Activated T-helper 17 cell treated with anti-CD3 and anti-CD28 coated beads, Interleukin-2, amount 50 U/mL, for 72 hours (primary cell): ENCODE measurements around the gene RBM33. TPM values are rescaled to one million over a fixed set of nuclear protein-coding genes. Genes with fewer than 3 reads are reported as not detected.
A peak's percentile ranks its signal among the peaks of the same experiment; 100 is the strongest.

Experiments used
- ATAC-seq: fragments of 150-1000 bp; cut with Tn5 transposase; replicated peaks from 2 replicates; pipeline ENCODE4 v1.10.0; 2021; ENCODE audit warnings: mild to moderate bottlenecking, moderate library complexity
- H3K27ac Mint-ChIP-seq: one replicate; pipeline ENCODE4 v1.8.0; 2022; ENCODE audit warnings: mixed read lengths
- H3K27me3 Mint-ChIP-seq: one replicate; pipeline ENCODE4 v1.8.0; 2022; ENCODE audit warnings: mixed read lengths
- H3K36me3 Mint-ChIP-seq: one replicate; pipeline ENCODE4 v1.8.0; 2022; ENCODE audit warnings: low read depth, mild to moderate bottlenecking, mixed read lengths
- H3K4me1 Mint-ChIP-seq: one replicate; pipeline ENCODE4 v1.8.0; 2022; ENCODE audit warnings: mixed read lengths
- H3K4me3 Mint-ChIP-seq: one replicate; pipeline ENCODE4 v1.8.0; 2022; ENCODE audit warnings: mild to moderate bottlenecking, mixed read lengths
- H3K9me3 Mint-ChIP-seq: one replicate; pipeline ENCODE4 v1.8.0; 2022; ENCODE audit warnings: mixed read lengths
- total RNA-seq, 2 donors: library from RNA; stranded (reverse); gene quantifications; one replicate each; pipeline ENCODE4 v1.2.3, GENCODE V29; 2022

The RBM33 gene
- total RNA-seq, 2 donors from 2014 or later, result 79.6 to 114 TPM

DNA sequence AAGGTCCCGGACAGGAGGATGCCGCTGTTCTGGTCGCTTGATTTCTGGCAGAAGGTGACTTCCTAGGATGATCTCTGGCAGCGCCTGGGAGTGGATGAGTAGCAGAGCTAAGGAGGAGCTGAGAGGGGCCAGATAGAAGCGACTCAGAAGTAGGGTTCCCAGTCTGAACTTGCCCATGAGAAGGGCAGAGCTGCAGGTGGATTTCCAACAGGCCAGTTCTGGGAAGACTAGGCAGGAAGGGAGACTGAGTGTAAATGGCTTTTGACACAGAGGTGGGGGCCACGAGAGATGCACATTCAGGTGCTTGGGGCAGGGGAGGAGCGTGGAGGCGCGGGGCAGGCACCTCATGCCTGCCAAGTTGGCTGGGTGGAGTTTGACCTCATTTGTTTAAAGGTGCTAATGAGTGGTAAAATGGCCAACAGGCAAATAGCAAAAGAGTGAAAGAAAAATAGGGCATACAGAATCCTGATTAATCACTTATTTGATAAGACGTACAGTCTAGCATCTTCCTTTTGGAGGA lies 109.0 kb downstream of the RBM33 start:
- peak overlapping the region; percentile 65 for H3K27ac Mint-ChIP-seq
- peaks cover 51% of the 10 kb centered on the region for H3K4me1 Mint-ChIP-seq
- no peak for ATAC-seq
- peaks cover 81% of the 10 kb centered on the region for H3K36me3 Mint-ChIP-seq
- H3K4me3 Mint-ChIP-seq, result peak overlapping the region; percentile 29
- no peaks in the 10 kb centered on the region for H3K27me3 Mint-ChIP-seq
- no peaks in the 10 kb centered on the region for H3K9me3 Mint-ChIP-seq

DNA sequence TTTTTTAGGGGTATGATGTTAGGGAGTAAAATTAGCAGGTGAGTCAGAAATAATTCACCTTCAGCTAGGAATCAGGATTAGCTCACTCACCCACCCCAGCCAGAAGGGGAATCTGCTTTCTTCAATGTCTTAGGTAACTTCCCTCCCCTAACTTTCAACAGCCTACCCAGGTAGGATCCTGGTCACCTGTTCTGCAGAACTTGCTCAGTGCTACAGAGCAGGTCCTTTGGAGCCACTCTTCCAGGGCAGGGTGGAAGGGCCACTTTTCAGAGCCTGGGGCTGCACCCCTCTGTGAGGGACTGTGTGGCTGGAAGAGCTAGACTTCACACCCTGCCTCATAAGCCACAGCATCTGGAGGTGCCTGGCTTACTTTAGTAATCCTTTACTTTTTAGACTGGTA lies 109.7 kb downstream of the RBM33 start:
- Mint-ChIP-seq H3K27ac (peak overlapping the region; percentile 65), H3K9me3 (no peaks in the 10 kb centered on the region), H3K27me3 (no peaks in the 10 kb centered on the region), H3K4me1 (peaks cover 47% of the 10 kb centered on the region), H3K36me3 (peaks cover 80% of the 10 kb centered on the region), H3K4me3 (no peak overlapping the region)
- ATAC-seq, result peak; percentile 23

DNA sequence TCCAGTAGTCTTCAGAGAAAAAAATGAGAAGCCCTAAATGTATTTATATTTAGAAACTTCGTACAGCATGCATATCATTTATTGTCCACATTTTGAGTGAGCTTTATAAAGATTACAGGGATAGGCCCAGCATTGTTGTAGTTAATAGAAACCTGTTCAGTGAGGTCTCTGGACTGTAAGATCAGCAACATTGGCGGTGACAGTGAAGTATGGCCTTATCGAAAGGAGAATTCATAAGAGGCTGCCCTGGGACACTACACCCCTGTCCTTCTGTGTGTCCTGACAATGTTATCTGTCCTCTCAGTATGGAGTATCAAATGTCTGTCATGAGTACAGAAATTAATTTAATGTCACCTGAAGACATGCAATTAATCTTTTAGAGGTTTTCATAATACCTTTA lies 110.6 kb downstream of the RBM33 start:
- Mint-ChIP-seq H3K36me3 (peaks cover 80% of the 10 kb centered on the region), H3K4me1 (peaks cover 44% of the 10 kb centered on the region), H3K27ac (peak overlapping the region; percentile 65), H3K4me3 (no peak overlapping the region), H3K9me3 (no peaks in the 10 kb centered on the region), H3K27me3 (no peaks in the 10 kb centered on the region)
- ATAC-seq, result no peak

DNA sequence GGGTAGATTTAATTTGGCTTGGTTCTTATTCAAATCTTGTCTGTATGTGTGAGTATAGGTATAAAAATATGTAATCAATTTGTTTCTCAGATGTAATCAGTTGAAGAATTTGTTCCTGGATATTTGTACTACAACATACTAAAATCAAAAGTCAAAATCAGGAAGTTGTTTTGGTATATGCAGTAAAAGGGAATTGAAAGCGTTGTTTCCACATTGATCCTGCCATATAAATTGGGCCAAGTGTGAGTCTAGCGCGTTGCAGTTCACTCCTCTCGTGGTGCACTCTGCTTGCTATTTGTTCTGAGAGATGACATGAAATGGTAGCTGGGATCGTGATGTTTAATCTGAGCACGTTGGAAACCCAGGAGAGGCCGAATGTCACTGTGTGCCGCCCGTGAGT lies 111.9 kb downstream of the RBM33 start:
- Mint-ChIP-seq H3K4me1 (peaks cover 46% of the 10 kb centered on the region), H3K36me3 (peaks cover 84% of the 10 kb centered on the region), H3K9me3 (no peaks in the 10 kb centered on the region), H3K4me3 (no peak overlapping the region), H3K27ac (peak overlapping the region; percentile 32), H3K27me3 (no peaks in the 10 kb centered on the region)
- no peak for ATAC-seq

DNA sequence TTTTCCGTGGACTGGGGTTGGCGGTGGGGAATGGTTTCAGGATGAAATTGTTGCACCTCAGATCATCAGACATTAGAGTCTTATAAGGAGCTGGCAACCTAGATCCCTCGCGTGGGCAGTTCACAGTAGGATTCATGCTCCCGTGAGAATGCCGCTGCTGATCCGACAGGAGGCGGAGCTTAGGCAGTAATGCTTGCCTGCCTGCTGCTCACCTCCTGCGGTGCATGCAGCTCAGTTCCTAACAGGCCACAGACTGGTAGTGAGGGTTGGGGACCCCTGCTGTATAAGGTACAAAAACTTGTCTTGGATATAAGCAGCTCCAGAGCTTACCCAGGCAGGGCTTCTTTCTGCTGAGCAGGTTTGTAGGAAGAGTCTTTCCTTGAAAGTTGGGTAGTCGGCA lies 113.9 kb downstream of the RBM33 start:
- Mint-ChIP-seq H3K4me3 (no peak overlapping the region), H3K27me3 (no peaks in the 10 kb centered on the region), H3K36me3 (peaks cover 81% of the 10 kb centered on the region), H3K9me3 (no peaks in the 10 kb centered on the region), H3K4me1 (peaks cover 43% of the 10 kb centered on the region), H3K27ac (peak overlapping the region; percentile 15)
- ATAC-seq, result no peak

DNA sequence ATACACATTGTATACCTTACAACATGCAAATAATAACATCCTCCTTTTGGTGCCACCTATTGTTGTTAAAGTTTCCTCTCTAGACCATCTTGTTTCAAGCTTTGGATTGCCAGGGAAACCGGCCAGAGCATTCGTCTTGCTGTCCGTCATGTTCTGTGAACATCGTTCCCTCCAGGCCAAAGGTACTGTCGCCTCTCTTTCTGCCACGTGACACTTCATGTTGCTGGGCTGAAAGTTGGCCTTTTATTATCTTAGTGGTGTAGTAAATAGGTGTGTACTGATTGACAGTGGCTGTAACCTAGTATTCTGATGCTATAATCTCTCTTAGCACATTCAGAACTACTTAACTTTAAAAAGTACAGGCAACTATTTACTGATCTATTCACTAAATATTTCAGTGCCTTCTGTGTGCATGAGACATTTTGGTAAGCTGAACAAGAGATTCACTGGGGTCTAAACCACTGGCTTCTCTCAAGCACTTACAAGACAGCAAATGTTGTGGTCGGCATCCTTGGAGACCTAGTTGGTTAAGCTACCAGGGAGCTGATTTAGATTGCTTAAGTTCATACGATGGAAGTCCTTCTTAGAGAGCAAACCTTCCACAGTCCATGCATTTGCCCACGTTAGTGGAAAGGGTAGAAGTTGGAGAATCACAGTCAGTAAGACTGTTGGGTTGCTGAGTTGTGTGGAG lies 115.4 kb downstream of the RBM33 start:
- Mint-ChIP-seq H3K27ac (no peak overlapping the region), H3K9me3 (no peaks in the 10 kb centered on the region), H3K4me3 (no peak overlapping the region), H3K36me3 (peaks cover 82% of the 10 kb centered on the region), H3K27me3 (no peaks in the 10 kb centered on the region), H3K4me1 (peaks cover 43% of the 10 kb centered on the region)
- ATAC-seq, result no peak

DNA sequence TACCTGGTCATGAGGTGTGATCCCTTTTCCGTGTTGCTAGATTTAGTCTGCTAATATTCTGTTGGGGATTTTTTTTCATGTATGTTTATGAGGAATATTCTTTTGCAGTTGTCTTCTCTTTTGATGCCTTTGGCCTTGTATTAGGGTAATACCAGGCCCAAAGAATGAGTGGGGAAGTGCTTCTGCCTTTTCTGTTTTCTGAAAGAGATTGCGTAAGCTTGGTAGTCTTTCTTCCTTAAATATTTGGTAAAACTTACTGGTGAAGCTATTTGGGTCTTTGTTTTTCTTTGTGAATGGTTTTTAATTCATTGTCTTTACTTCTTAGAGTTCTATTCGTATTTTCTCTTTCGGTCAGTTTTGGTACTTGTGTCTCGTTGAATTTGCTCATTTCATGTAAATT lies 116.7 kb downstream of the RBM33 start:
- no peak for ATAC-seq
- H3K9me3 Mint-ChIP-seq, result no peaks in the 10 kb centered on the region
- peak overlapping the region; percentile 99 for H3K27ac Mint-ChIP-seq
- H3K36me3 Mint-ChIP-seq, result peaks cover 87% of the 10 kb centered on the region
- H3K4me1 Mint-ChIP-seq, result peaks cover 43% of the 10 kb centered on the region
- H3K4me3 Mint-ChIP-seq, result no peak overlapping the region
- H3K27me3 Mint-ChIP-seq, result no peaks in the 10 kb centered on the region

DNA sequence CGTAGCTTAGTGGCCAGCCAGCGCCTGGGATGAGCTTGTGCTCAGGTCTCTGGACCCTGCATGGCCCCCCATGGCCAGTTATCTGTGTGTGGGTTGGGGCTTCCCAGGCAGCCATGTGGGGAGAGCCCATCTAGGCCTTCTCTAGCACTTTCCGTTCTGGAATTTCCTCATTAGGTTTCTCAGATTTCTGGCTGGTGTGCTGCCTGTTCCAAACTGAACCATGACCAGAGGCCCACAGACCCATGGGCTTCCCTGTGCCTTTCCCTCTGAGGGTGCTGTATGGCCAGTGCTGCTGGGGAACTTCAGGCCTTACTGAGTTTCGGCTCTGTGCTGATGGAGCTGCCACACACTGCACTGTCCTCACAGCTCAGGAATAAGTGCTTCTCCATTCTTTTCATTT lies 117.6 kb downstream of the RBM33 start:
- peak overlapping the region; percentile 93 for H3K4me3 Mint-ChIP-seq
- no peaks in the 10 kb centered on the region for H3K27me3 Mint-ChIP-seq
- ATAC-seq, result no peak
- peaks cover 43% of the 10 kb centered on the region for H3K4me1 Mint-ChIP-seq
- peak overlapping the region; percentile 99 for H3K27ac Mint-ChIP-seq
- no peaks in the 10 kb centered on the region for H3K9me3 Mint-ChIP-seq
- peaks cover 87% of the 10 kb centered on the region for H3K36me3 Mint-ChIP-seq

DNA sequence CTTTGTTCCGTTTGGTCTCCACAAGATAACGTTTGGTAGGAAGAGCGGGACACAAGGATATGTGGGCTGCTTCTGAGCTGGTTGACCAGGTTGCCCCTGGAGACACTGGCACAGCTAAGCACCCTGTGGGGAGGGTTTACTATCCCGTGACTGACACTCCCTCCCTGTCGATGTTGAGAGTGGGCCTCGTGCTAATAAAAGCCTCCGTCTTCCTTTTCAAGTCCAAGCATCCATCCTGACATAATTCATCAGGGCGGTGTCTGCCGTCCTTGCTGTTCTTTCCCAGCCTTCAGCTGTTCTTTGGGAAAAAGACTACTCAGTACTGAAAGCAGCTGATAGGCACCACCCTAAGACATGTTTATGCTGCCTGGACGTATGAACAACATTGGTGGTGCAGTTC lies 118.2 kb downstream of the RBM33 start:
- Mint-ChIP-seq H3K9me3 (no peaks in the 10 kb centered on the region), H3K36me3 (peaks cover 87% of the 10 kb centered on the region), H3K4me3 (peak overlapping the region; percentile 93), H3K27me3 (no peaks in the 10 kb centered on the region), H3K27ac (peak overlapping the region; percentile 99), H3K4me1 (peaks cover 39% of the 10 kb centered on the region)
- ATAC-seq, result no peak

DNA sequence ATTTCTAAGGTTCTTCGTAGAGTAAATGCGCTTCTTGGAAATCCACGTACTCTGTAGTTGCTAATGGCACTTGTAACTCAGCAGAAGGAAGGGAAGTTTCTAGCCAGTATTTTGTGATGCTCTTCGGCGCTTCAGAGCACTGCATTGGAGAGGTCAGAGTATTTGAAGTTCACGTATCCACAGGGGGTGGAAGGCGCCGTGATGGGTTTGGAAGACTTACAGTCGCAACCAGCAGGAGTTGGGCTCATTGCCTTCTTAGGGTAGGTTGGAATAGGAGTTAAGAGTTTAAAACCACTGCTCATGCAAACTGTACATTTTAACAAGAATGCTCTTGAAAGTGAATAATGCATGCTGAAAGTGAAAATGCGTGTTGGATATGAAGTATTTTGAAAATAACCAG lies 118.7 kb downstream of the RBM33 start:
- Mint-ChIP-seq H3K9me3 (no peaks in the 10 kb centered on the region), H3K27me3 (no peaks in the 10 kb centered on the region), H3K4me1 (peaks cover 40% of the 10 kb centered on the region), H3K4me3 (peak overlapping the region; percentile 93), H3K36me3 (peaks cover 90% of the 10 kb centered on the region), H3K27ac (peak overlapping the region; percentile 99)
- ATAC-seq, result no peak

DNA sequence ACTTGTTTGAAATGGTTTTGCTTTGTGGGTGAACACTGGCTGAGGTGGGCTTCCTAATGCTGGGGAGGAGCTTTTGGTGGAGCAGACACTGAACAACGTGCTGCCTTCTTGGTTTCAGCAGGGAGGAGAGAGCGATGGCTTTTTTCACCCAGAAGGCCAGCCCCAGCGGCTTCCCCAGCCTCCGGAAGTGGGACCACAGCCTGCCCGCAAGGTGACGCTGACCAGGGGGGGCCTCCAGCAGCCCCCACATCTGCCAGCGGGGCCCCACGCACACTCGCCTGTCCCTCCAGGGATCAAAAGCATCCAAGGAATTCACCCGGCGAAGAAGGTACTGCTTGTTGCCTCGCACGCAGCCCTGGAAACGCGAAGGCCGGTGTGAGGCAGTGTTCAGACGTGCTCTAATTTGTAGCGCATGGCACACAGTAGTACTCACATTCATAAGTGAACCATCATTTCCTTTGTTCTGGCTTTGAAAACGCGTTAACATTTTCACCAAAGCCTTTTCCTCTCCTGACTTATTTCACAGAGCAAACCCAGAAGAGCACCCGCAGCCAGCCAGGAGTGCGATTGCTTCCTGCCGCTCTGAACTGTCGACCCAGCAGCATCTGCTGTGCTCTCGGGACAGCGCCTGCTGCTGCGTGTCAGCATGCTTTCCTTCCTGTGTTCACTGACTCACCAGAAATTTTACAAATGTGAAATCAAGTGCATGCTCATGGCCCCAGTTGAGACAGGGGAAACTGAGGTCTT lies 119.4 kb downstream of the RBM33 start:
- Mint-ChIP-seq H3K27me3 (no peaks in the 10 kb centered on the region), H3K4me1 (peaks cover 44% of the 10 kb centered on the region), H3K36me3 (peaks cover 90% of the 10 kb centered on the region), H3K27ac (peak overlapping the region; percentile 99), H3K9me3 (no peaks in the 10 kb centered on the region), H3K4me3 (peak overlapping the region; percentile 93)
- ATAC-seq, result peak; percentile 86

DNA sequence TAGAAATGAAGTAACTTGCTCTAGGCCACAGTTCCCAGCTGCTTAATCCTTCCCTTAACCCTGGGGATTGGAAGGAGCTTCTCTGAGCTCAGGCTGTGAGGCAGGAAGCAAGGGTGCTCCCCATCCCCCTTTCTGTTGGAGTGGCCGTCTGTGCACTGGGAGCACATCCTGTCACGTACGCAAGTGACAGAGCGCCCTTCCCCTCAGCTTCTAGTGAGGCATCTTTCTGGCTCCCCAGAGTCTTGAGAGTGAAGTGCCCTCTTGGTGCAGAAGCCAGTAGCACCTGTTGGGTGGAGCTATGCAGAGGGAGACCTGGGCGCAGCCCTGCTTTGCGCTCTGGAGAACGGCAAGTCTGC lies 120.0 kb downstream of the RBM33 start:
- peak overlapping the region; percentile 99 for H3K27ac Mint-ChIP-seq
- H3K36me3 Mint-ChIP-seq, result peaks cover 92% of the 10 kb centered on the region
- peaks cover 45% of the 10 kb centered on the region for H3K4me1 Mint-ChIP-seq
- peak overlapping the region; percentile 93 for H3K4me3 Mint-ChIP-seq
- no peaks in the 10 kb centered on the region for H3K27me3 Mint-ChIP-seq
- peak; percentile 82 for ATAC-seq
- no peaks in the 10 kb centered on the region for H3K9me3 Mint-ChIP-seq

DNA sequence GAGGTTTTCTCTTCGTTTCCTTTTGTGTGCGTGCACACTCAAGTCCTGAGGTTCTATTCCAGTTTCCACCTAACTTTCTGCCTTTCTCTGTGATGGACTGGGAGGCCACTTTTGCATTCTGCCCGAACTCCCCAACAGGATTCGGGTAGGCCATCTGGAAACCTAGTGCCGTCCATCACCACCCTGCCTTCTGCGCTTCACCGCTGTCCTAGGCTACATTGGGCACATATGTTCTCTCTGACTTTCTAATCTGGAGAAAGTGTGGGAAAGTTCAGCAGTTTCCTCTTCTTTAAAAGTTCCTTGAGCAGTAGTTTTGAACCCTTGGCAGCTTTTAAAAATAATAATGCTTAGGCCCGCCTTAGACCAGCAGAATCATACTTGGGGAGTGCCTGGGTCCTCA lies 121.0 kb downstream of the RBM33 start:
- Mint-ChIP-seq H3K4me3 (peak overlapping the region; percentile 93), H3K4me1 (peaks cover 48% of the 10 kb centered on the region), H3K36me3 (peaks cover 92% of the 10 kb centered on the region), H3K27ac (peak overlapping the region; percentile 99), H3K27me3 (no peaks in the 10 kb centered on the region), H3K9me3 (no peaks in the 10 kb centered on the region)
- ATAC-seq, result no peak

DNA sequence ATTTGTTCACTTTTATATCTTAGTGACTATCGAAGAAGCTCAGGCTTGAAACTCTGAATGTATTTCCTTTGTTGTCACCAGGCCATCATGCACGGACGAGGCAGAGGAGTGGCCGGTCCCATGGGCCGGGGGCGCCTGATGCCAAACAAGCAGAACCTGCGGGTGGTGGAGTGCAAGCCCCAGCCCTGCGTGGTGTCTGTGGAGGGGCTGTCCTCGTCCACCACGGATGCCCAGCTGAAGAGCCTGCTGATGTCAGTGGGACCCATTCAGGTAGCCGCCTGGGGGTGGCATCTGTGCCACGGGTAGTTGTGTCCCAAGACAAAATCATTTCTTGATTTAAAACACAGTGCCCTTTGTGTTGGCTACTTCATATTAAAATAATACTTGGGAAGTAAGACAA lies 121.9 kb downstream of the RBM33 start:
- Mint-ChIP-seq H3K27me3 (no peaks in the 10 kb centered on the region), H3K36me3 (peaks cover 97% of the 10 kb centered on the region), H3K9me3 (no peaks in the 10 kb centered on the region), H3K4me1 (peaks cover 43% of the 10 kb centered on the region), H3K27ac (no peak overlapping the region), H3K4me3 (no peak overlapping the region)
- ATAC-seq, result no peak
